ENCODE data around the gene THAP7. TPM values are rescaled to one million over a fixed set of nuclear protein-coding genes. Genes with fewer than 3 reads are reported as not detected.
"Not testable (repeated sequence)": the region's sequence is repeated elsewhere in the genome, so short reads cannot be mapped to it uniquely, and the experiment has no call there.

The THAP7 gene, protein sequence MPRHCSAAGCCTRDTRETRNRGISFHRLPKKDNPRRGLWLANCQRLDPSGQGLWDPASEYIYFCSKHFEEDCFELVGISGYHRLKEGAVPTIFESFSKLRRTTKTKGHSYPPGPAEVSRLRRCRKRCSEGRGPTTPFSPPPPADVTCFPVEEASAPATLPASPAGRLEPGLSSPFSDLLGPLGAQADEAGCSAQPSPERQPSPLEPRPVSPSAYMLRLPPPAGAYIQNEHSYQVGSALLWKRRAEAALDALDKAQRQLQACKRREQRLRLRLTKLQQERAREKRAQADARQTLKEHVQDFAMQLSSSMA
- total RNA-seq: 10 to 100 TPM; 22.1 to 26.8 TPM

DNA sequence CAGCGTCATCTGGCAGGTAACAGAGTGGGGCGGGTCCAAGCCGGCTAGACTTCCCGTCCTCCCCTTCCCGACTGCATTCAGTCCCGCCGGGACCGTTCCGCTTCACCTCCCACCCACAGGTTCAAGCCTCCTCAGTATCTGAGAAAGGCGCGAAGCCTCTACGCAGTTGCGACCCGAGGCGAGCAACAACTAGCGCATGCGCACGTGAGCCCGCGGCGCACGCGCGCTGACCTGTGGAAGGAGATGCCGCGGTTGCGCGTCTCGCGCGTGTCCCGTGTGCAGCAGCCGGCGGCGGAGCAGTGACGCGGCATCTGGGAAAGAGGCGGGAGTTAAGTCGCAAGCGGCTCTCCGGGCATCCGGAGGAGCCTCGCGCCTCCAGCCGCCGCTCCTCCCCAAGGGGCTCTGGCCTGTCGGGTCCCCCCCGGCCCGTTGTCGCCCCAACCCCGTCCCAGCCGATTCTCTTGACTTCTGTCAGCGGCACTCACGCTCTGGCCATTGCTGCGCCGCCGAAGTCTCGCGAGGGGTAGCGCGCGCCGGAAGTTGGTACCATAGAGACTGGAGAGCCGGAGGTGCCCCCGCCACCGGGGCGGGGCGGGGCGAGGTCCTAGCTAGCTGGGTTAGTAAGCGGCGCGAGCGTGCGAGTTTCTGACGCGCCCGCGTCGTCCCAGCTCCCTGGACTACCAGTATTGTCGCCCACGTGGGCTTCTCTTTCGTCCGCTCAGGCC, at the start of gene THAP7:
THAP7 (minus strand) TSS at position 518 of the 725 bp plus-strand sequence; CDS start at position 311, 207 bp downstream.
- ChIA-PET POLR2A (interaction anchor here (0.8 to 2.0 kb wide), 7 partner anchors 11 to 22 kb away, joined by 3 to 13 read pairs (median 3); partner anchors contain the start of genes LZTR1 and P2RX6), CTCF (interaction anchor here (0.8 to 2.2 kb wide), 5 partner anchors 19 to 627 kb away, joined by 3 to 17 read pairs (median 3); partner anchors contain the start of gene LZTR1)
- intact Hi-C loops (cut with micrococcal nuclease): loop anchor here (1.0 to 5.0 kb wide), 4 partner anchors 13 to 581 kb away; partner anchors contain the start of genes CRKL and LZTR1
- H3K36me3 Mint-ChIP-seq: peaks cover 10% of the 10 kb centered on the region
- peaks cover 21% of the 10 kb centered on the region for H3K4me1 Mint-ChIP-seq (ENCODE audit: low read depth)
- H3K27me3 Mint-ChIP-seq: no peaks in the 10 kb centered on the region
- H3K9me3 Mint-ChIP-seq: no peaks in the 10 kb centered on the region
- peak within 1 kb of the TSS; percentile 94 for H3K4me3 Mint-ChIP-seq
- peak within 1 kb of the TSS; percentile 97 for H3K27ac Mint-ChIP-seq
- DNase-seq: peak; percentile 98

GRCh38 chr22:21051145-21051830, 49.4 kb upstream of the THAP7 start:
- intact Hi-C loops (cut with micrococcal nuclease): no loop called here
- no peak for DNase-seq
- Mint-ChIP-seq H3K27ac (no peak overlapping the region), H3K9me3 (no peaks in the 10 kb centered on the region), H3K4me1 (ENCODE audit: low read depth) (peaks cover 8% of the 10 kb centered on the region), H3K36me3 (no peaks in the 10 kb centered on the region), H3K4me3 (no peak overlapping the region), H3K27me3 (no peaks in the 10 kb centered on the region)
- CTCF ChIA-PET: no interaction called here
- POLR2A ChIA-PET: no interaction called here

- H3K27me3 Mint-ChIP-seq, POLR2A ChIA-PET, H3K27ac Mint-ChIP-seq, DNase-seq, H3K9me3 Mint-ChIP-seq, H3K36me3 Mint-ChIP-seq, H3K4me3 Mint-ChIP-seq, CTCF ChIA-PET: not testable (repeated sequence)
- H3K4me1 Mint-ChIP-seq (ENCODE audit: low read depth): peaks cover 13% of the 10 kb centered on the region
- intact Hi-C loops (cut with micrococcal nuclease): loop anchor here (5.0 kb wide), 1 partner anchor 87 kb away; no protein-coding TSS in a partner anchor
These were observed 47.0 kb upstream of the THAP7 start for GRCh38 chr22:21048965-21049364.

DNA sequence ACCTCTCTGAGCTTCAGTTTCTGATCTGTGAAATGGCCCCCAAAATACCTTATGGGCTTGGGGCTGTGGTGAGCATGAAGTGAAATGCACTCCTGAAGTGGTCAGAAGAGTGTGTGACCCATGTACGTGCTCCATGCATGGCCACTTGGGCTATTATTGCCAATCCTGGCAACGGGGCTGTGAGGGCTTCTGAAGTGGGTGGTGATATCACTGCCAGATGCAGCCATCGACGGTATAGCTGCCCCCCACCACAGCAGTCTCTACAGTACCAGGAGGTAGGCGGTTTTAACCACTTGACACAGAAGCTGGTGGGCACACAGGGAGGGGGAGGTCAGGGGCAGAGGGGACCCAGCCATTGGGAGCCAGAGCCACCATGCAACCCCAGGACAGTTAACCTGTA, 46.5 kb upstream of the THAP7 start:
- H3K9me3 Mint-ChIP-seq, H3K27me3 Mint-ChIP-seq, POLR2A ChIA-PET, H3K4me3 Mint-ChIP-seq, CTCF ChIA-PET, H3K27ac Mint-ChIP-seq, H3K36me3 Mint-ChIP-seq, DNase-seq: not testable (repeated sequence)
- peaks cover 18% of the 10 kb centered on the region for H3K4me1 Mint-ChIP-seq (ENCODE audit: low read depth)
- intact Hi-C loops (cut with micrococcal nuclease): loop anchor here (5.0 kb wide), 1 partner anchor 86 kb away; no protein-coding TSS in a partner anchor

DNA sequence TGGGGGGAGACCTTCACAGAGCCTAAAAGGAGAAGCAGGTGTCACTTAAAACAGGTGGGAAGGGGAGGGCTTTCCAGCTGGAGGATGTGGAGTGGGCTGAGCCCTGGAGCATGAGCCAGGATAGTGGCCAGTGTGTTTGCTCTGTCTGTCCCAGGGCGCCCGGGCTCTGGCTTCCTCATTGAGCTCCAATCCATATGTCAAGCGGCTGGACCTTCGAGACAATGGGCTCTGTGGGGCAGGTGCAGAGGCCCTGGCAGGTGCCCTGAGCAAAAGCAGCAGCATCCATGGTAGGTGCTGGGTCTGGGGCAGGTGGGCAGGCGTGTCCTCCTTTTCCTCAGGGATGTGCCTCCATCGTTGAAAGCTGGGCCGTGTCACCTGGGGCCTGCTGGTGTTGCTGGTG, 45.8 kb upstream of the THAP7 start:
- no peak for DNase-seq
- POLR2A ChIA-PET: no interaction called here
- Mint-ChIP-seq H3K36me3 (no peaks in the 10 kb centered on the region), H3K4me3 (no peak overlapping the region), H3K27ac (no peak overlapping the region), H3K27me3 (peaks cover 11% of the 10 kb centered on the region), H3K9me3 (no peaks in the 10 kb centered on the region), H3K4me1 (ENCODE audit: low read depth) (peaks cover 21% of the 10 kb centered on the region)
- intact Hi-C loops (cut with micrococcal nuclease): loop anchor here (5.0 kb wide), 1 partner anchor 85 kb away; no protein-coding TSS in a partner anchor
- CTCF ChIA-PET: no interaction called here

DNA sequence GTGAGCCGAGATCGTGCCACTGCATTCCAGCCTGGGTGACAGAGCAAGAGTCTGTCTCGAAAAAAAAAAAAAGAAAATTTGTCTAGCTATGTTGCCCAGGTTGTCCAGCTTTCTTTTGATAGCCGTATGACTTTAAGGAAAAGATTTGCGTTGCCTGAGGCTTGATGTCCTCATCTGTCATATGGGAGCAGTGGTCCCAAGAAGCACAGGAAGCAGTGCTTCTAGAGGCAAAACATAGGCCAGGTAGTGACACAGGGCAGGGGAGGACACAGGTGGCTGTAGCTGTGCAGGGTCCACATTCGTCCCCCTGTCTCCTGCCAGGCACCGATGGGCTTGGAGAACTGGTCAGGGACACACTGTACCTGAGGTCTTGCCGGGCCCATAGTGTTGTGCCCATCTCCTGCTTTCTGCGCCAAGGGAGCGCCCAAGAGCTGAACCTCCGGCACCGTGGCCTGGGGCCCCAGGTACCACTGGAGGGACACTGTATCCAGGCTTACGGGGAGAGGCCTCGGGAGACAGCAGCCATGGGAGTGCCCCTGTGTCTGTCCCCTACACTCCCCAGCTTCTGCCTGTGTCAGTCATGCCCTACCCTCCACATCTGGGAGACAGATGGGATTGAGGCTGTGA, 45.2 kb upstream of the THAP7 start:
- Mint-ChIP-seq H3K27me3 (peaks cover 11% of the 10 kb centered on the region), H3K4me3 (no peak overlapping the region), H3K4me1 (ENCODE audit: low read depth) (peaks cover 21% of the 10 kb centered on the region), H3K36me3 (no peaks in the 10 kb centered on the region), H3K27ac (no peak overlapping the region), H3K9me3 (no peaks in the 10 kb centered on the region)
- ChIA-PET CTCF (no interaction called here), POLR2A (no interaction called here)
- DNase-seq: no peak
- intact Hi-C loops (cut with micrococcal nuclease): loop anchor here (5.0 kb wide), 1 partner anchor 85 kb away; no protein-coding TSS in a partner anchor

DNA sequence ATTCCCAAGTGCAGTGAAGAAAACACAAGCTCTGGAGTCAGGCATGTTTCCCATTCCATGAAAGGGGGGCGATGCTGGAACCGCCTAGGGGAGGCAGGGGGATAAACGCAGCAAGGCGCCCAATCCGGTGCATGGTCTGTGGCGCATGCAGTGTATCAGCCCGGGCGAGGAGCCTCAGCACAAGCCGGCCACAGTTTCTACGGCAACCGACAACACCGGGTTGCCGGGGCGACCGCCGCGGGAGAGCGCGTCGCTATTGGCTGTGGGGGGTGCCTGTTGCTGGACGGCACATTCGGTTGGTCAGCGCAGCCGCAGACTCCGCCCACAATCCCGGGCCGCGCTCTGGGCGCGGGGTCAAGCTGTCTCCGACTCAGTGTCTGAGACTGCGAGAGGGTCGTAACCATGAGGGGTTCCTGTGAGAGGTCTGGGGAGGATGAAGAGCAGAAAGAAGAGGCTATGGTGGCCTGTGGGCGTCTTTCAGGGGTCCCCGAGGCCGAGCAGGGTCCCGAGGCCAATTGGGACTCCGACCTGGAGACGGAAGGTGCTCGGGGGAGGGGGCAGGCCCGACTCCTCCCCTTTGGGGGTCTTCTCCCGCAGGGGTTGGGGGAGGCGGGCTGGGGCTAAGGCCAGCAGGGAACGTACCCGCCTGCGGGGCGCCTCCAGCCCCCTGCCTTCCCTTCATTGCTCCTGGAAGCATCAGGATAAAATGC, 43.8 kb upstream of the THAP7 start, which contains the start of gene LRRC74B:
LRRC74B (plus strand) TSS at position 362 of the 710 bp plus-strand sequence; CDS start at position 403, 41 bp downstream.
- intact Hi-C loops (cut with micrococcal nuclease): loop anchor here (5.0 kb wide), 1 partner anchor 83 kb away; no protein-coding TSS in a partner anchor
- DNase-seq: peak; percentile 83
- H3K36me3 Mint-ChIP-seq: no peaks in the 10 kb centered on the region
- ChIA-PET CTCF (no interaction called here), POLR2A (no interaction called here)
- H3K27ac Mint-ChIP-seq: peak within 1 kb of the TSS; percentile 46
- H3K27me3 Mint-ChIP-seq: peaks cover 13% of the 10 kb centered on the region
- peaks cover 21% of the 10 kb centered on the region for H3K4me1 Mint-ChIP-seq (ENCODE audit: low read depth)
- H3K9me3 Mint-ChIP-seq: no peaks in the 10 kb centered on the region
- peak within 1 kb of the TSS; percentile 68 for H3K4me3 Mint-ChIP-seq

- CTCF ChIA-PET: interaction anchor here (0.6 to 1.2 kb wide), 2 partner anchors 17 to 24 kb away, joined by 3 read pairs; no protein-coding TSS in a partner anchor
- DNase-seq: no peak
- POLR2A ChIA-PET: no interaction called here
- Mint-ChIP-seq H3K9me3 (no peaks in the 10 kb centered on the region), H3K27me3 (peaks cover 13% of the 10 kb centered on the region), H3K27ac (no peak overlapping the region), H3K4me3 (peak overlapping the region; percentile 68), H3K4me1 (ENCODE audit: low read depth) (peaks cover 21% of the 10 kb centered on the region), H3K36me3 (no peaks in the 10 kb centered on the region)
- intact Hi-C loops (cut with micrococcal nuclease): loop anchor here (5.0 kb wide), 1 partner anchor 83 kb away; no protein-coding TSS in a partner anchor
These were observed 43.1 kb upstream of the THAP7 start for GRCh38 chr22:21044931-21045584.

- H3K9me3 Mint-ChIP-seq: no peaks in the 10 kb centered on the region
- ChIA-PET POLR2A (interaction anchor here (0.6 kb wide), 1 partner anchor 166 kb away, joined by 5 read pairs; no protein-coding TSS in a partner anchor), CTCF (interaction anchor here (1.2 kb wide), 1 partner anchor 23 kb away, joined by 3 read pairs; no protein-coding TSS in a partner anchor)
- intact Hi-C loops (cut with micrococcal nuclease): no loop called here
- no peak overlapping the region for H3K4me3 Mint-ChIP-seq
- peaks cover 13% of the 10 kb centered on the region for H3K27me3 Mint-ChIP-seq
- no peak for DNase-seq
- no peak overlapping the region for H3K27ac Mint-ChIP-seq
- no peaks in the 10 kb centered on the region for H3K36me3 Mint-ChIP-seq
- peaks cover 21% of the 10 kb centered on the region for H3K4me1 Mint-ChIP-seq (ENCODE audit: low read depth)
These were observed 42.1 kb upstream of the THAP7 start for GRCh38 chr22:21043860-21044535.

Data from activated CD4-positive, alpha-beta memory T cell treated with anti-CD3 and anti-CD28 coated beads for 36 hours (primary cell).